Fibroblast of skin of left quadriceps (primary cell): ENCODE results near the gene CD8A.
"Not testable (repeated sequence)": the region's sequence is repeated elsewhere in the genome, so short reads cannot be mapped to it uniquely, and the experiment has no call there.

Experiments used
- DNase-seq, 2 experiments: peaks; one replicate each; pipeline ENCODE4 v3.0.0-alpha.2; 2013; ENCODE audit warnings: low read depth in 2 of 2

CD8A gene

DNA sequence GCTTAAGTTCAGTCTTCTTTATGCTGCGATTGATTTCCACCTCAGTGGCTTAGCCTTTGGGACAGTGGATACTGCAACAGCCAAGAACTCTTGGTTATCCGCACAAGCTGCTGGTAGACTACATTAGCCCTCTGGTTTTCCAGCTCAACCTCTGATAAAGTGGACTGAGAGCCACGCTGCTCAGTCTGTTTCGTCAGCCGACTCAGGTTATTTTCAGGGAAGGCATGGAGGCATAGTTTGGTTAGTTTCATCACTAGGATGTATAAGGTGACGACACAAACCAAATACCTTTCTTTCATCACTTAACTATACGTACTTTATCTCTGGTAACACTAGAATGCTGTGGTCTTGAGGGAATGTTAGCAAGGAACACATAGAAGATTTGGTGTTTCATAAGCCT lies 14.2 kb downstream of the CD8A start:
- no peak for DNase-seq

DNA sequence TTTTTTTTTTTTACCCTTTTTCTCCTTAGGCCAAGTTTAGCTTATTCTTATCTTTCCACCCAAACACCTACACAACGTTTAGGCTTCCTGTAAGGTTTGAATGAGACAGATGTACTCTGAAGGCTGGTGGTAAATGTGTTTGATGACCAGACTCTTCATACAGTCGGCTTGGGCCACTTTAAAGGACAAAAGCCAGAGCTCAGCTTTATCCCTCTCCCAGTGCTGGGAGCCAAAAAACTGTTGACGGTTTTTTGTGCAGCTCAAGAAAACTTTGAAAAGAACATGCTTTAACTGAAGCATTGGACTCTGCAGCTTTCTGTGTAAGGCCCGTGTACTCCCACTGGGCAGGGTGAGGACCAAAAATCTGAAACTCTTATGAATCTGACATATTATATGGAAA lies 15.4 kb downstream of the CD8A start:
- no peak for DNase-seq

DNA sequence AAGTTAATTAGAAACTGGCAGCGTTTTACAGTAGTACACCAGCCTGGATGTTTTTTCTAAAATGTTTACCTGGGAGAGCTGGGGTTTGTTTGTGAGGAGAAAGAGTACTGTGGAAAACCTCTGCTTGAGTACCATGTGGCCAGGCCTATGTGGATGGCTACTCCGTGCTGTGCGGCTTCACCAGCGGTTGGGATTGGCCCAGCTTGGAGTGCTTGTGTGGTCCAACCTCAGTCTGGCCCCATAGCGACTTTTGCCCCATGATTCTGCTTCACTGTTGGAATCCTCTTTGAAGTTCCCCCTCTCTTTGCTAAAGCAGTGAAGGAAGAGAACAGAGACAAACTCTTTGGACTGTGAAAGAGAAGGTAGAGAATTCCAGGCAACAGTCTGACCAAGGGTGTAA lies 15.9 kb downstream of the CD8A start:
- DNase-seq: no peak

DNA sequence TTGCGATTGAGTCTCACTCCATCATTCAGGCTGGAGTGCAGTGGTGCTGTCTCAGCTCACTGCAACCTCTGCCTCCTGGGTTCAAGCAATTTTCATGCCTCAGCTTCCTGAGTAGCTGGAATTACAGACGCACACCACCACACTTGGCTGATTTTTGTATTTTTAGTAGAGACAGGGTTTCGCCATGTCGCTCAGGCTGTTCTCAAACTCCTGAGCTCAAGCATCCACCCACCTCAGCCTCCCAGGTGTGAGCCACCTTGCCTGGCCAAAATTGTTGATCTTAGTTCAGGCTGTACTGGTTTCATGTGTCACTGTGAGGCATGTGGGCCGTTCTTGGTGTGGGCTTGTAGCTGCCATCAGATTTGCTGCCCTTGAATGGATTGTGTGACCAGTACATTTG lies 18.1 kb downstream of the CD8A start:
- no peak for DNase-seq

DNA sequence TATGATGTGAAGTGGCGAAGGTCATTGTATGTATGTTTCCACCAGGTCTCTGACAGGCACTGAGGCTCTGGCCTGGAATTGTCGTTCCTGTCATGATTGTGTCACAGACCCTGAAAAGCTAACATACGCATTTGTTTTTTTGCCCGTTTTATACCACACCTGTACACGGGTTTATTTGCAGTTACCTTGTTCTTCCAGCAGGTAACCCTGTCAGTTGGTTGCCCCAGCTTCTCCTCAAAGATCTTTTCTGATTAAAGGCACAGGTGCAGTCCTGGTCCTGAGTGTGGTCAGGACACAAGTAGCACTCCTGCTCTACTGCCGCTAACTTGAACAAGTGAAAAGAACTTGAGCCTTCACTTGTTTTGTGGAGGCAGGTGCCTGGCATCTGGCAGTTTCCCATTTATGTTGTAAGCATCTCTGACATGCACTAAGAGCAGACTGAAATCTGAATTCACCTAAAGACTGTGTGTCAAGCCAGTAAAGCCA lies 19.9 kb downstream of the CD8A start:
- DNase-seq: no peak

DNA sequence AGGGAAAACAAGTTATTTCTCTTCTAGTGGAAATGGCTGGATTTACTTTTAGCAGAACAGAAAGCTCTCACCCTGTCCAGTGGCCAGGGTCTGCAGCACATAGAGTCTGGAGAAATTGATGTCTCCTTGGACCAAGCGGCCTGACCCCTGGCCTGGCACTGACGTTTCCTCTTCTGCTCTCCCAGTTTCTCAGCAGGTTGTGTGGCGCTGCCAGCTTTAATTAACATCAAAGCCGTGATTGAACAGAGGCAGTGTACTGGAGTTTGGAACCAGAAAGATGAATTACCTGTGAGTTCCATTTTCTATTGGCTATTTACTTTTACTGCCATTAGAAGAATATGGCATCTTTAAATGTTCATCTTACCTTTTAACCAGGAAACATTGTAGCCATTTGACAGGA lies 20.9 kb downstream of the CD8A start:
- DNase-seq: no peak

DNA sequence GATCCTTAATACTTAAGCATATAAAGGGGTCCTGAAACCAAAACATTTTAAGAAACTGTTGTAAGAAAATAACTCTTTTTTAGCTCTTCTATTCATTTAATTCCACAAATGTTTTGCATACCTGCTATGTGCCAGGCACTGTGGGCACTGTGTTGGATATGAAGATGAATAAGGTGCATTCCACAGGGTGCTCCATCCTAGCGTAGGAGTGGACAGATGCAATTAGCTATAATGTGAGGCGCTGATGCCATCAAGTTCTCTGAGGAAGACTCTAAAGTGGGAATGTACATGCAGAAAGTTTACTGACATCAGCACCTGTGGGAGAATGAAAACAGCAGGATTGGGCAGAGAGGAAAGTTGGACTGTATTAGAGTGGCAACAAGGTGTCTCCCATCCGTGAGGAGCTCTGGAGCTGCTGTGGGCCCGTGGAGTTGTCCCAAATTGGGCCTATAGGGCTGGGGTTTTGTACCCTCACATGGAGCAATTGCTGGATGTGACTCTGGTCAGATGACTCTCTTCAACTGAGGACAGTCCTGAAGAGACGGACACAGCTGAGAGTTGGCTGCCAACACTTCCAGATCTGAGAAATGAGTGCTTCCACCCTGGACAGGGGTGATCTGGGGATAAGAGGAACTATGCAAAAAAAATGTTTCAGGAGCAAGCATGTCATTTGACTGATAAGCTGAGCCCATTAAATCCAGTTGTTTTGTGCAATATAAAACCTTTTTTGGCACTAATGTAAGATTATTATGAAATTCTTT lies 22.3 kb downstream of the CD8A start:
- DNase-seq: no peak

DNA sequence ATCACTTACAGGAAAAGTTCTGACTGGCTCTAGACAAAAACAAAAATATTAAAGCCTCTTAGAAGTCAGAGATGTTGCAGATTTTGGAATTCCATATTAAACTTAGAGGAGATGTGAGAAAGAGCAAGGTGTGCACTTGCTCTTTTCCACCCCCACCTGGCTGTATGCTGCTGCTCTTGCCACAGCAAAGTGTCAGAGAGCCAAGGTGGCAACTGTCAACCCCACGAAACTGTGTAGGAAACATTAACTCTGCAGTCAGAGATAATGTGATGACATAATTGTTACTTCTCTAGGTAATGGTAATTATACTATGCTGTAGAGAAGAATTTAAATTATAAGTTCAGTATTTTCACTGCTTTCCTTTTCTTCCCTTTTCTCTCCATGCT lies 25.4 kb downstream of the CD8A start:
- DNase-seq: no peak

DNA sequence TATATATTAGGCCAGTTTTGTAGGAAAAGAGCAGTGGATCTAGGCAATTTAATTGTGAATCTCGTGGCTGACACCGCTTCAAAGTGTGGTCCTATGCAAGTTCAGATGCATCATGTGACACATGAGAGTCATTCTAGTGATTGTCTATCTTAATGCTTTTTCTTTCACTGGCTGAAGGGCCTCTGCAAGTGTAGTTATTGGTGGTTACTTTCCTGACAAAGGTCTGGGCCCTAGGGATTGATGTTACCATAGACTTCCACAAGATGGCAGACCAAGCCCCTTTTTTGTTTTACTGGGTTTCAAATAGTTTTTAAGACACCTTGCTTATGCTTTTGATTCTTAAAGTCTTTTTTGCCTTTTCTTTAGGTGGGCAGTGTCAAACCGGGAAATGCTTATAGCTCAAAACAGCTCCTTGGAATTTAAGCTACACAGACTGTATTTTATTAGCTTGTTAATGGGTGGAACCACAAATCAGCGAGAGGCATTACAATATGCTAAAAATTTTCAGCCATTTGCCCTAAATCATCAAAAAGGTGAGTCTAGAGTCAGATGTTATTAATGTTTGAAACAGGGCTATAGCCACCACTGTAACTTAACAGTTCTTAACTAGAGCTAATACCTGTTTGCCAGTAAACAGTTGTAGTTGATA lies 25.9 kb downstream of the CD8A start:
- DNase-seq: peak in 1 of 2 experiments; percentile 8

DNA sequence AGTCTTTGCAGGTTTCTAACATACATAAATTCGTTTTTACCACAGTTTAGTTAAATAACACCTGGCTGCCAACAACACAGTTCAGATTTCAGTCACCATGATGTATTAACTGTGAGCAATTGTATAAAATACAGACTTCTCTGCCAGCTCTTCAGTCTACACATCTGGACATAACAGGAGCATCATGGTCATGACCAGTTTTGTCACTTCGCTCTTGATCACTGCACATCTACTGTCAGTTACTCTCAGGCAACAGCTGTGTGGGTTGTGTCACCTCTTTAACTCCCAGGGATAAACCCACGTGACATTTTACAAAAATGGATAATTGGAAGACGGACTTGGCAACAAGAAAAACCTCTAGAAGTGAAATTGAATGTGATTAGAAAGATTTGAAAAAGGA lies 30.3 kb downstream of the CD8A start:
- no peak for DNase-seq

DNA sequence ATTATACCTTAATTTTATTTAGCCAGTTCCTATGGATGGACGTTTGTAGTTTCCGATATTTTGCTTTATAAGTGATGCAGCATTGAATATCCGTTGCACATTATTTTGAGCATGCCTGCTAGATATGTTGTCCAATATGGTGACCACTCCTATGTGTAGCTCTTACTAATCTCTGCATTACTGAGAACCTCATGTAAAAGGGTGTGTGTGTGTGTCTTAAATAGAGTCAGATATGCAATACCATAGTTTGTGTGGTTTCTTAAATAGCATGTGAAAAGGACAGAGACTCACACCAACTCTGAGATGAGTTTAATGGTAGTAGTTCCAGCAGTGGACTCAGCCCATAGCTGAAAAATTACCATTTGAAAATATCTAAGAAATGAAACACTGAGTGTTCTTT lies 32.3 kb downstream of the CD8A start:
- no peak for DNase-seq

DNA sequence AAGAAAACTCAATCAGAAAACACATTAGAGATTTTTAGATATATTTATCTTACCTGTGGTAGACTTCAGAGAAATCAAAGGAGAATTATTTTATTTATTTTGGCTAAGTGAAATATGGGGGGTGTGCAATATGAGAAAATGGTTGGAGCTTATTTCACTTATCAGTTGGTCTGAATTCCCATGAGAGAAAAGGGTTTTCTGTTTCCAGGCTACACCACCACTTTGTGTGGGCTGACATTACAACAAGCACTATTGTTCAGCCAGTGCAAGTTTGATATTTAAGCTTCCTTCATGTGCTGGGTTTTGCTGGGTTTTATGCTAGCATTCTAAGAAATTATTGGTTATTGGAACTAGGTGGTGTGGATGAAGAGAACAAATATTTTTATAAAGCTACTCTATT lies 37.1 kb downstream of the CD8A start:
- no peak for DNase-seq

DNA sequence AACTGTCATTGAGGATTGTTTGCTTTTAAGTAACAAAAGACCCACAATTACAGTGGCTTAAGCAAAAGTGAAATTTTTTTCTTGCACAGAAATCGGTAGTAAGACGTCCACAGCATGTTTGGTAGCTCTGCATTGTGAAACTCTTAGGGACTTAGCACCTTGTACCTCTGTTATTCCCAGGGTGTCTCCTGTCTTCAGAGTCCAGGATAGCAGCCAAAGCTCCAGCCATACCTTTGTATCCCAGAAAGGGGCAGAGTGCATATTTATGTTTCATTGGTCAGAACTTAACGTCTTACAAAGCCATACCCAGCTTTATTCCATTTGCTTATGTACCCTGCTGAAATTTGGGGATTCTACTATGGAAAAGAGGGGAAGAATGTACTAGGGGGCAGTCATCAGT lies 37.8 kb downstream of the CD8A start:
- DNase-seq: no peak

DNA sequence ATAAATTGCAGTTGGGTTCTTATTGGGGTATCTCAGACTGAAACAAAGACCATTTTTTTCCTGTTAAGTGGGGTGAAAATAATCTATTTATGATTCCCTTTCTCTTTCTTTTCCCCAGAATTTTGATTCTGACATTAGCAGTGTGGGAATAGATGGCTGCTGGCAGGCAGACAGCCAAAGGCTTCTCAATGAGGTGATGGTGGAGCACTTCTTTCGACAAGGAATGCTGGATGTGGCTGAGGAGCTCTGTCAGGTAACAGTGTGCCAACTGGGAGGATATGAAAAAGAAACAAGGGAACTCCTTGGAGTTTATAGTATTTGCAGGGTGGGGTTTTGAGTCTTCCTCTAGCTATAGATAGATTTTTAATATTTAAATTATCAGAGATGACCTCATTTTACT lies 38.9 kb downstream of the CD8A start:
- DNase-seq: no peak

DNA sequence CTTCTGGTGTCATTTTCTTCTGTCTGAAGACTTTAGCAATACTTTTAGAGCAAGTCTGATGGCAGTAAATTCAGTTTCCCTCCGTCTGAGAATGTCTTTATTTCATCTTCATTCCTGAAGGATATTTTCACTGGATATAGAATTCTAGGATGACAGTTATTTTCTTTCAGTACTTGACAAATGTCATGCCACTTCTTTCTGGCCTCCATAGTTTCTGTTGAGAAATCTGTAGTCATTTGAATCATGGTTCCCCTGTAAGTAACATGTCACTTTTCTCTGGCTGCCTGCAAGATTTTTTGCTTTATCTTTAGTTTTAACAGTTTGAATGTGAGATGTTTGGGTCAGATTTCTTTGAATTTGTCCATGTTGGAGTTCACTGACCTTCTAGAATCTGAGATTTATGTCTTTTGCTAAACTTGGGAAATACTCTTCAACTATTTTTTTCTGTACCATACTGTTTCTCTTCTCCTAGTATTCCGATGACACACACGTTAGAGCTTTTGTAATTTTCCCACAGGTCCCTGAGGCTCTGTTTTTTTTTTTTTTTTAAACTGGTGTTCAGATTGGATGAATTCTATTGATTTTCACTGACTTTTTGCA lies 40.4 kb downstream of the CD8A start:
- no peak for DNase-seq

DNA sequence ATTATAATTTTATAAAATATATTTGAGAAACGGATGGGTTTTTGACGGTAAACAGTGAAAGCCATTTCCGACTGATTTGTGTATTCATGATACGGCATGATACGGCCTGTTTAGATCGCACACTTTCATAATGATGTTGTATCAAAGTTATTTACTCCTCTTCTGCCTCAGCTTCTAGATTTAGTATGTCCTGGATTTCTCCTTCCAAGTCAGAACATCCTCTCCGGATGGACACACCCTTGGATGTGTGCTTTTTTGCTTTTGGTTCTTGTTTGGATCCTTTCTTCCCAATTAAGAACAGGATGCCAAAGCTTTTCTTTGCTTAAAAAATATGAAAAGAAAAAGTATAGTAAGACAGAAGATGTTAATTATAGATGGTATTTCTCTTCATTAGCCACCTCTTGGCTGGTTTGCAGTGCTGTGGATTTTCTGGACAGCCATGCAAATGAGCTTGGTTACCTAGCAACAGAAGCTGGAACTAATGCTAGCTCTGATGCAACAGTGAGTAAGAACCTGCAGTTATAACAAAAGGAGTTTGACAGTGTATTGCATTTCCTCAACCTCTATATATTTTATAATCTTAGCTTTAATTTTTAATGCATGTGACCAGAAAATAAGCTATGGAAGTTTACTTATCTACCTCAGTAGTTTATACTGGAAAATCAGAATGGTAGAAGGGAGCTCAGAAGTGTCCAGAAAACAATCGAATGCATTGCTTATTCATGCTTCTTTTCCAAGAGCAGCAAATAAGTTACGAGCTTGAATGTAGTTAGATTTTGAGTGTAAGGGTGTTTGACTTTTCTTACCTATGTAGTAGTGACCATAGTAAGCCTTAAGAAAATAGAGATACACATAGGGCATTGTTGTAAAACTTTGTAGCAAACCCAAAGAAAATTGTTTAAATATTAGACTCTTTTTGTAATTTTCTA lies 42.7 kb downstream of the CD8A start:
- peak; percentile 78 to 82 for DNase-seq

DNA sequence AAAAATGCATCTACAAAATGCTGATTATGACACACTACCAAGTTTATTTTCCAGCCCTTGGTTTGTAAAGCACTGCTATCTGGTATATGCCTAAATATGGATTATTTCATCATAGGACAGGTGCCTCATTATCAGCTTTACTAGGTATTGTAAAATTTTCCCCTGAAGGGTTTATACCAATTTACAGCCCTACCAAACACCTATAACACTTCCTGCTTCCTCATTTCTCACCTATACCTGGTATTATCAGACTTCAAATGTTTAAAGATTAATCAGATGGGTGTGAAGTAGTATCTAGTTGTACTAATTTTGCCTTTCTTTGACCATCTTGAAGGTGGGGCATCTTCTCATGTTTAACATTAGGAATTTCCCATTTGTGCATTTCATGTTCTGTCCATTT lies 43.8 kb downstream of the CD8A start:
- DNase-seq: no peak

DNA sequence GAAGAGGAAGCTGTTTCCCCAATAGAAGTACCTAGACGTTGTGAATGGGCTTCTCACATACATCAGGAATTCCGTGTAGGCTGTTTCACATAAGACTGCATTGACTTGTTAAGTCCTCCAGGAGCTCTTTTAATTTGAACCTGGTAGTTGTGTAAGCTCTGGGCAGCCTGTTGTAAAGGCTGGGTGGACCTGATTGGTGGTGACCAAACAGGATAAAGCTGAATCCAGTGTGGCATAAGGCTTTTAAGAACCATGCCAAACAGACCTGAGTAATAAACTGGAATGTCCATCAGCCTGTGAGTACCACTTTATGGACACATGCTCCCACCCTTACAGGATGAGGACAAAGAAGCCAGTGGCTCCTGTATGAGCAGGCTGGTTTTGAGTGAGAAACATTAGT lies 46.6 kb downstream of the CD8A start:
- DNase-seq: no peak

DNA sequence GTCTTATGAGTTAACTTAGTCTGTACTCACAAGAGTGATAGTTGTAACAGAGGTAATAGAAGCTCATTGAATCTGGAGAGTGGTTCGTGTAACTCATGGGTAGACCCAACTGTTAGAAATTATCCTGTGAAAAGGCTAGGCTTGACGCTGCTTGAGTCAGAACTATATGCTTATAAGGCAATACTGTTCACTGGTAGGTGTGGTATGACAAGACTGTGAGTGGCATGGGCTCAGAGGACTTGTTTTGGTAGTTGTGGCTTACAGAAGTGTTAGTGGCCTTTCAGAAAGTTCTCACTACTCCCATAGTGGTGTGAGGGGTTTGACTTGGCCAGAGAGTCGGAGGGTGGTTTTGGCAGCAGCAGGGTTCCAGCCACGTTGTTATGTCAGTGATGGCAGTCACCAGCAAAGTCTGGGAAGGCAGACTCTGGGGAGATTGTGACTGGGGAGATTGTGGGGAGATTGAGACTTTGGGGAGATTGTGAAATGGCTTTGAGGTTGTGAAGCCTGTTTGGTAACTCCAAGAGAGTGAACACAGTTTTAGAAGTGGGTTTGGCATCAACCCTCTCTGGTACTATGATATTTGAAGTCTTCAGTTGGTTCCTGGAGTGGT lies 48.7 kb downstream of the CD8A start:
- not testable (repeated sequence) for DNase-seq

DNA sequence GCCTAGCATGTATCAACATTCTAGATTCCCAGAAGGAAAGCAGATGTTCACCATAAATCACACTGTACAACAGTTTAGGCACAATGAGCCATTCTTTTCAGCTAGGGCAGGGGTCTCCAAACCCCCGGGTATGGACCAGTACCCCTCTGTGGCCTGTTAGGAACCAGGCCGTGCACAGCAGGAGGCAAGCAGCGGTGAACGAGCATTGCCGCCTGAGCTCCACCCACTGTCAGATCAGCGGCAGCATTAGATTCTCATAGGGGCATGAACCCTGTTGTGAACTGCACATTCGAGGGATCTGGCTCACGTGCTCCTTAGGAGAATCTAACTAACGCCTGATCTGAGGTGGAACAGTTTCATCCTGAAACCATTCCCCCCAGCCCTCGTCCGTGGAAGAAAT lies 50.8 kb downstream of the CD8A start:
- not testable (repeated sequence) for DNase-seq

DNA sequence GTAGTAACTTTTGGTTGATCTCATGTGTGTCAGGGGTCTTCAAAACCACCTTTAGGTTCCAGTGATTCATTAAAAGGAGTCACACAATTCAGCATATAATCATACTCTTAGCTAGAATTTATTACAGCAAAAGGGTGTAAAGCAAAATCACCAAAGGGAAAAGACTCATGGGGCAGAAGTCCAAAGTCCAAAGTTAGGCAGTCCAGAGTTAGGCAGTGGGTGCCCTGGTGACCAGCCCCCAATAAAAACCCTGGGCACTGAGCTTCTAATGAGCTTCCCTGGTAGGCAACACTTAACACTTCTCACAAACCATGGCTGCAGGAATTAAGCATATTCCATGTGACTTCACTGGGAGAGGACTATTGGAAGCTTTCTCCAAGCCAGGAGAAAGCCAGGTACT lies 51.2 kb downstream of the CD8A start:
- DNase-seq: not testable (repeated sequence)

DNA sequence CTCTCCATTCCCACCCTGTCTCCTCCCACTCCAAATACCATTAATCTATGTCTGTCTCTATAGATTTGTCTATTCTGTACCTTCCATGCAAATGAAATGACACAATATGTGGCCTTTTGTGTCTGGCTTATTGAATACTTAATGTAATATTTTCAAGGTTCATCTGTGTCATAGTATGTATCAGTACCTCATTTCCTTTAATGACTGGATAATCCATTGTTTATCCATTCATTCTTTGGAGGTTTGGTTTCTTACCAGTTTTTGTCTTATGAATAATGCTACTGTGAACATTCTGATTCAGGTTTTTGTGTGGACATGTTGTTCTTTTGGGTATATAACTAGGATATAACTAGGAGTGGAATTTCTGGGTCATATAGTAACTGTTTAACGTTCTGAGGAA lies 55.8 kb downstream of the CD8A start:
- not testable (repeated sequence) for DNase-seq
